Omental fat pad (tissue), 4 donors: ENCODE measurements around the gene COX19. TPM values are rescaled to one million over a fixed set of nuclear protein-coding genes. Genes with fewer than 3 reads are reported as not detected.

Experiments
- ATAC-seq: fragments of 150-250 bp; one replicate; pipeline ENCODE4 v1.9.1; 2016; ENCODE audit warnings: mild to moderate bottlenecking, moderate library complexity; ENCODE audit not compliant: low FRiP score
- DNase-seq: peaks from one replicate; pipeline ENCODE4 v3.0.0-alpha.2; 2019; ENCODE audit warnings: low spot score
- CTCF ChIP-seq, 3 donors: fragments of 450-650 bp; IDR thresholded peaks; one replicate each; pipeline ENCODE4 v1.5.1; 2016 to 2017; ENCODE audit warnings: antibody characterized with exemption in 3 of 3, mild to moderate bottlenecking in 3 of 3, moderate library complexity in 2 of 3
- total RNA-seq, 4 donors: library from RNA; depleted of rRNA; stranded (reverse); fragments of >200 nt; gene quantifications; one replicate each; pipeline ENCODE4 v1.1.0, GENCODE V29; 2016

The COX19 gene
- total RNA-seq, 4 donors from 2014 or later = 8.1 to 16.9 (median 10.0) TPM

- no peak for TF ChIP-seq CTCF (IDR thresholded peaks at IDR 0.05)
- DNase-seq (no peak), ATAC-seq (no peak)
Measured at GRCh38 chr7:979151-979550, 3.8 kb upstream of the COX19 start.

- DNase-seq (no peak), ATAC-seq (no peak)
- no peak for TF ChIP-seq CTCF (IDR thresholded peaks at IDR 0.05)
Measured at GRCh38 chr7:978416-979091, 3.2 kb upstream of the COX19 start.

- TF ChIP-seq CTCF (IDR thresholded peaks at IDR 0.05) = no peak
- DNase-seq (no peak), ATAC-seq (no peak)
Measured at GRCh38 chr7:978049-978346, 2.6 kb upstream of the COX19 start.

GRCh38 chr7:977326-978048 lies 2.1 kb upstream of the COX19 start:
- DNase-seq (no peak), ATAC-seq (no peak)
- no peak for TF ChIP-seq CTCF (IDR thresholded peaks at IDR 0.05)

- TF ChIP-seq CTCF (IDR thresholded peaks at IDR 0.05) = no peak
- DNase-seq (no peak), ATAC-seq (no peak)
Measured at GRCh38 chr7:976901-977325, 1.6 kb upstream of the COX19 start.

GRCh38 chr7:975702-976473 lies 539 bp upstream of the COX19 start:
- no peak for DNase-seq
- TF ChIP-seq CTCF (IDR thresholded peaks at IDR 0.05) = no peak
- no peak for ATAC-seq
